ENCODE measurements around the gene PEX12.
"Not testable (repeated sequence)": the region's sequence is repeated elsewhere in the genome, so short reads cannot be mapped to it uniquely, and the experiment has no call there.

PEX12 gene

GRCh38 chr17:35534576-35535093, 43.7 kb downstream of the PEX12 start:
- no peak for DNase-seq

- no peak for DNase-seq
These were observed 47.2 kb downstream of the PEX12 start for GRCh38 chr17:35531160-35531559.

- DNase-seq, result no peak
These were observed 48.5 kb downstream of the PEX12 start for GRCh38 chr17:35529866-35530265.

- DNase-seq, result not testable (repeated sequence)
These were observed 49.0 kb downstream of the PEX12 start for GRCh38 chr17:35529326-35529725.

All from hematopoietic multipotent progenitor cell treated with erythropoietin and hydrocortisone succinate and interleukin-3 and kit ligand, for 8 days (in vitro differentiated cells).